Limb (tissue), 2 donors: ENCODE data around the gene RDX.

Experiments
- DNase-seq, 2 donors: peaks; one replicate each; pipeline ENCODE4 v3.0.0-alpha.2; 2016; ENCODE audit errors: extremely low spot score in 2 of 2

The RDX gene

GRCh38 chr11:110133160-110133559, 163.3 kb downstream of the RDX start:
- no peak for DNase-seq

DNA sequence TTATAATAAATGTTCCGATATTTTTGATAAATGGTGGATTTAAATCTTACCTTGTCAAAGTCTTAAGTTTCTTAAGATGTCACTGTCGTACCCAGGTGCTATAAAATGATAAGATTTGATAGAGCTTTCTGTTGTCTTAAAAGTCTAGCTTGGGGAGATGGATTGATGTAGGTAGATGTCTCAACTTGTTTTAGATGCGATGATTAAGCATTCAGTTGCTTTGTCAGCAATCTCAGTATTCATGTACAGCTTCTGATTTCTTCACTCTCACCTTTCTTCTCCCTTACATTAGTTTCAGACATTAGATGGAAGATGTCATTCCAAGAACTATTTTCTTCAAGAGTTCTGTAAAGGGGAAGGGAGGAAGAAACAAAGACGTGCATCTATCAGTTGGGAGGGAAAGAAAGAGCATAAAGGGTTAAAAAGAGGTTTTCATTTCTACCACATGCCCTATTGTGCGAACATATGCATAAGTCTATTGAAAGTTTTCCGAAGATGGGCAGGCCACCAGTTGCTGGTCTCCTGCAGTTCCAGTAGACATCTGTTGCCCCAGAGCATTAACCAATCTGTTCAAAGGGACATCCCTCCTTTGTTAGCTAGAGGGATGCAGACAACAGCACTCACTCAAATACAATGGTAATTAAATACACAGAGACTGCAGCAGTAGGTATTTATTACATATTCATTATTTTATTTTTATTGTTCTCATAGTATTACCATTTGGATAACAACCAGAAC, 164.9 kb downstream of the RDX start:
- no peak for DNase-seq

- DNase-seq: peak; percentile 66 to 72
These were observed 165.7 kb downstream of the RDX start for GRCh38 chr11:110130642-110131238.

- DNase-seq: no peak
These were observed 168.3 kb downstream of the RDX start for GRCh38 chr11:110128161-110128560.

- no peak for DNase-seq
These were observed 169.5 kb downstream of the RDX start for GRCh38 chr11:110126936-110127335.

DNA sequence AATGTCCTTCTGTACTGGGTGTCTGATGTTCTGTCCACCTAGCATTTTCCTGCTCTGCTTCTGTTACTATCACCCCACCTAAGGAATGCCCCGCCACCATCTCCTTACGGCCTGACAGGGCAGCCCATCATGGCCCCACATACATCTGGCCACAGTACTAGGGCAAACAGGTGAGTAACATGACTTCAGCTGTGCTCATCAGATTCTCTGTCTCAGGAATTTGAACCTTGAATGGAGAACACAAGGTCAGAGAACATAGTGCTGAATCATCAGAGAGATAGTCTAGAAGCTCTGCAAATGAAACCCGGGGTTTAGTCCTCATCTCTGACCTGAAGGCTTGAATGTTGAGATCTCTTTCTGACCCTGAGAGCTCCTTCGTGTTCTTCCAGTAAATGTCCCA, 170.8 kb downstream of the RDX start:
- no peak for DNase-seq
